Caco-2 (cell line): Measurements from ENCODE around the gene MOK. TPM values are rescaled to one million over a fixed set of nuclear protein-coding genes. Genes with fewer than 3 reads are reported as not detected.

Experiments
- BruUV-seq: library from RNA; stranded (reverse); fragments of 400-500 nt; replicated peaks from 2 replicates; lab custom pipeline; 2021; lab: Mats Ljungman, UMichigan
- CTCF ChIA-PET: fragments of 300-600 bp; sonication (Branson Sonifier 250); formaldehyde crosslinking; loops from one replicate; lab custom pipeline; 2022; ENCODE audit warnings: antibody characterized with exemption; lab: Charles Lee
- POLR2A ChIA-PET: fragments of 300-600 bp; sonication (Branson Sonifier 250); formaldehyde crosslinking; loops from one replicate; lab custom pipeline; 2022; ENCODE audit warnings: antibody characterized with exemption; lab: Charles Lee
- DNase-seq, 2 experiments: peaks; one replicate each; pipeline versions ENCODE4 v3.0.0 to v3.0.0-alpha.2; 2020 to 2022
- H3K27me3 ChIP-seq: replicated peaks from 2 replicates; pipeline ENCODE4 v1.6.0; 2011; ENCODE audit warnings: low read length; ENCODE audit not compliant: control insufficient read depth, insufficient read depth
- H3K36me3 ChIP-seq: 2 replicates; pipeline ENCODE4 v1.5.1; 2011; ENCODE audit warnings: low read length; ENCODE audit not compliant: control insufficient read depth, insufficient read depth
- H3K4me1 ChIP-seq: fragments of 250-450 bp; sonication (Bioruptor Pico); 2 replicates; pipeline ENCODE4 v1.5.1; 2020; ENCODE audit warnings: mild to moderate bottlenecking
- H3K4me3 ChIP-seq: 2 replicates; pipeline ENCODE4 v1.5.1; 2011; ENCODE audit warnings: low read depth, mild to moderate bottlenecking, control low read depth, low read length
- H3K9me3 ChIP-seq: fragments of 250-450 bp; sonication (Bioruptor Pico); 2 replicates; pipeline ENCODE4 v1.5.1; 2020; ENCODE audit warnings: mild to moderate bottlenecking, moderate library complexity
- H3K27ac Mint-ChIP-seq: one replicate; pipeline ENCODE4 v1.8.0; 2022; ENCODE audit warnings: mixed read lengths; ENCODE audit not compliant: unreplicated experiment
- H3K27me3 Mint-ChIP-seq: one replicate; pipeline ENCODE4 v1.8.0; 2022; ENCODE audit warnings: mixed read lengths; ENCODE audit not compliant: insufficient read depth, unreplicated experiment
- H3K36me3 Mint-ChIP-seq: one replicate; pipeline ENCODE4 v1.8.0; 2022; ENCODE audit warnings: mild to moderate bottlenecking, mixed read lengths; ENCODE audit not compliant: insufficient read depth, unreplicated experiment
- H3K4me1 Mint-ChIP-seq: one replicate; pipeline ENCODE4 v1.8.0; 2022; ENCODE audit warnings: low read depth, mixed read lengths; ENCODE audit not compliant: unreplicated experiment
- H3K4me3 Mint-ChIP-seq: one replicate; pipeline ENCODE4 v1.8.0; 2022; ENCODE audit warnings: mild to moderate bottlenecking, moderate library complexity, mixed read lengths; ENCODE audit not compliant: unreplicated experiment
- H3K9me3 Mint-ChIP-seq: one replicate; pipeline ENCODE4 v1.8.0; 2022; ENCODE audit warnings: mixed read lengths; ENCODE audit not compliant: unreplicated experiment
- intact Hi-C: fragments of 100-400 bp; cut with micrococcal nuclease; formaldehyde crosslinking; loops from one replicate; pipeline ENCODE4 v1.10.0; 2022; ENCODE audit not compliant: unreplicated experiment
- total RNA-seq: library from RNA; stranded (reverse); gene quantifications from 2 replicates; pipeline ENCODE4 v1.2.3, GENCODE V29; 2022
- TF ChIP-seq, protein P1 (sequence below), 2 experiments: fragments of 200-600 bp in 1 of 2; IDR thresholded peaks; 1 replicate in 1 of 2; 2 replicates in 1 of 2; pipeline versions ENCODE4 v1.5.1 to v1.8.0; 2011 to 2022; ENCODE audit warnings: antibody characterized with exemption in 1 of 2, control low read depth in 1 of 2, inconsistent platforms in 1 of 2, low read depth in 1 of 2, low read length in 1 of 2, mild to moderate bottlenecking in 1 of 2, moderate library complexity in 1 of 2; ENCODE audit not compliant: insufficient read depth in 1 of 2, severe bottlenecking in 1 of 2, unreplicated experiment in 1 of 2

Gene MOK
- total RNA-seq, 1 experiment from 2014 or later: 1.4 TPM

DNA sequence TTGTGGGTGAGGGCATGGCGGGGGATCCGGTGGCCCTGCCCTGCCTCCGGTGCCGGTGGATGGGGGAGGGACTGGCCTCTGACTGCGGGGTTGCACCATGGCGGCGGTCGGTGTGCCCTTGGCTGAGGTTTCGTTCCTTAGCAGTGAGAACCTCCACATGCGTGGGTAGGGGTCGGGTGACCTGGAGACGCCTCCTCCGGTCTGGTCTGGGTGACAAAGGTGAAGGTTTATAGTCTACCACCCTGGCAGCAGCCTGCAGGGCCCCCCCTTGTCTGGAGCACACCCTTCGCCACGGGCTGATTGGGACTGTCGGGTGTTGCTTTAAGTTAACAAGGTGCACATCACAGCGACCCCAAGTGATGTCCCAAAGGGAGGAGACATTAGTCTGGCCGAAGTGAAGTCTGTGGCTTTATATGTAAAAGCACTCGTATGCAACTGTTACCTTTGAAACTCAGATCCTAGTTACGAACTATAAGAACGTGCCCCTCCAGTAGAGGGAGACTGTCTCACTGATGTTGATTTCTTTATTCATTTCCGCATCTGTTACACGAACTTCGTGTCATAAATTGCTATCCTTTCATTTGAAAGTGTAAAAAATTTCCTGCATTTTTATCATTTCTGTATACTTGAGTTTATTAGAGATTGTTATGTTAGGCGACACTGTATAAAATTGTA, 90.8 kb downstream of the MOK start:
- peaks cover 14% of the 10 kb centered on the region for H3K36me3 Mint-ChIP-seq
- Histone ChIP-seq H3K36me3 (no peaks in the 10 kb centered on the region; the same call in 1 of the 2 replicates), H3K4me3 (no peak overlapping the region), H3K9me3 (no peaks in the 10 kb centered on the region), H3K27me3 (no peaks in the 10 kb centered on the region), H3K4me1 (no peaks in the 10 kb centered on the region)
- no peaks in the 10 kb centered on the region for H3K4me1 Mint-ChIP-seq
- BruUV-seq: no TSS peak
- intact Hi-C loops: no loop called here
- no peaks in the 10 kb centered on the region for H3K9me3 Mint-ChIP-seq
- no peak overlapping the region for H3K4me3 Mint-ChIP-seq
- CTCF ChIA-PET: no interaction called here
- POLR2A ChIA-PET: interaction anchor here (0.6 kb wide), 1 partner anchor 75 kb away, joined by 5 read pairs; no protein-coding TSS in a partner anchor
- H3K27ac Mint-ChIP-seq: no peak overlapping the region
- no peak for DNase-seq
- TF ChIP-seq, protein P1, sequence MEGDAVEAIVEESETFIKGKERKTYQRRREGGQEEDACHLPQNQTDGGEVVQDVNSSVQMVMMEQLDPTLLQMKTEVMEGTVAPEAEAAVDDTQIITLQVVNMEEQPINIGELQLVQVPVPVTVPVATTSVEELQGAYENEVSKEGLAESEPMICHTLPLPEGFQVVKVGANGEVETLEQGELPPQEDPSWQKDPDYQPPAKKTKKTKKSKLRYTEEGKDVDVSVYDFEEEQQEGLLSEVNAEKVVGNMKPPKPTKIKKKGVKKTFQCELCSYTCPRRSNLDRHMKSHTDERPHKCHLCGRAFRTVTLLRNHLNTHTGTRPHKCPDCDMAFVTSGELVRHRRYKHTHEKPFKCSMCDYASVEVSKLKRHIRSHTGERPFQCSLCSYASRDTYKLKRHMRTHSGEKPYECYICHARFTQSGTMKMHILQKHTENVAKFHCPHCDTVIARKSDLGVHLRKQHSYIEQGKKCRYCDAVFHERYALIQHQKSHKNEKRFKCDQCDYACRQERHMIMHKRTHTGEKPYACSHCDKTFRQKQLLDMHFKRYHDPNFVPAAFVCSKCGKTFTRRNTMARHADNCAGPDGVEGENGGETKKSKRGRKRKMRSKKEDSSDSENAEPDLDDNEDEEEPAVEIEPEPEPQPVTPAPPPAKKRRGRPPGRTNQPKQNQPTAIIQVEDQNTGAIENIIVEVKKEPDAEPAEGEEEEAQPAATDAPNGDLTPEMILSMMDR (IDR thresholded peaks at IDR 0.05; ENCODE audit: insufficient read depth in 1 of 2, low read depth in 1 of 2, low read length in 1 of 2, severe bottlenecking in 1 of 2, unreplicated experiment in 1 of 2): peak in 1 of 2 experiments; percentile 5
- H3K27me3 Mint-ChIP-seq: no peaks in the 10 kb centered on the region

GRCh38 chr14:102213470-102213869, 91.5 kb downstream of the MOK start:
- H3K27me3 Mint-ChIP-seq: no peaks in the 10 kb centered on the region

GRCh38 chr14:102212845-102213244, 92.1 kb downstream of the MOK start:
- no peaks in the 10 kb centered on the region for H3K9me3 Mint-ChIP-seq
- no peak overlapping the region for H3K27ac Mint-ChIP-seq
- BruUV-seq: no TSS peak
- H3K9me3 ChIP-seq: no peaks in the 10 kb centered on the region
- TF ChIP-seq, protein P1 (IDR thresholded peaks at IDR 0.05; ENCODE audit: insufficient read depth in 1 of 2, low read depth in 1 of 2, low read length in 1 of 2, severe bottlenecking in 1 of 2, unreplicated experiment in 1 of 2): no peak
- POLR2A ChIA-PET: no interaction called here
- H3K27me3 ChIP-seq: no peaks in the 10 kb centered on the region
- H3K36me3 ChIP-seq: no peaks in the 10 kb centered on the region; the same call in 1 of the 2 replicates
- CTCF ChIA-PET: no interaction called here
- no peak overlapping the region for H3K4me3 ChIP-seq
- peaks cover 19% of the 10 kb centered on the region for H3K36me3 Mint-ChIP-seq
- H3K27me3 Mint-ChIP-seq: no peaks in the 10 kb centered on the region
- H3K4me1 ChIP-seq: no peaks in the 10 kb centered on the region
- intact Hi-C loops: no loop called here
- H3K4me1 Mint-ChIP-seq: no peaks in the 10 kb centered on the region
- no peak overlapping the region for H3K4me3 Mint-ChIP-seq
- no peak for DNase-seq

More at GRCh38 chr14:102213470-102213869, 91.5 kb downstream of the MOK start:
- intact Hi-C loops: no loop called here
- no peaks in the 10 kb centered on the region for H3K4me1 ChIP-seq
- no TSS peak for BruUV-seq
- H3K4me3 ChIP-seq: no peak overlapping the region
- no peak overlapping the region for H3K4me3 Mint-ChIP-seq
- ChIA-PET CTCF (no interaction called here), POLR2A (interaction anchor here (0.6 kb wide), 1 partner anchor 74 kb away, joined by 5 read pairs; no protein-coding TSS in a partner anchor)
- no peak for DNase-seq
- H3K4me1 Mint-ChIP-seq: no peaks in the 10 kb centered on the region
- no peaks in the 10 kb centered on the region for H3K9me3 ChIP-seq
- H3K27ac Mint-ChIP-seq: no peak overlapping the region
- TF ChIP-seq, protein P1 (IDR thresholded peaks at IDR 0.05; ENCODE audit: insufficient read depth in 1 of 2, low read depth in 1 of 2, low read length in 1 of 2, severe bottlenecking in 1 of 2, unreplicated experiment in 1 of 2): no peak
- H3K27me3 ChIP-seq: no peaks in the 10 kb centered on the region
- no peaks in the 10 kb centered on the region for H3K9me3 Mint-ChIP-seq
- no peaks in the 10 kb centered on the region; the same call in 1 of the 2 replicates for H3K36me3 ChIP-seq
- H3K36me3 Mint-ChIP-seq: peaks cover 19% of the 10 kb centered on the region
